VCaP (cell line): ENCODE data around the gene PAK3.

ENCODE experiments used
- H3K27ac ChIP-seq: fragments of 450-650 bp; 2 replicates; pipeline ENCODE4 v1.5.1; 2017
- TF ChIP-seq, protein P1 (sequence below): fragments of 450-650 bp; conservative IDR thresholded peaks from 2 replicates; pipeline ENCODE4 v1.5.1; 2017; ENCODE audit warnings: mild to moderate bottlenecking, moderate library complexity

PAK3 gene

DNA sequence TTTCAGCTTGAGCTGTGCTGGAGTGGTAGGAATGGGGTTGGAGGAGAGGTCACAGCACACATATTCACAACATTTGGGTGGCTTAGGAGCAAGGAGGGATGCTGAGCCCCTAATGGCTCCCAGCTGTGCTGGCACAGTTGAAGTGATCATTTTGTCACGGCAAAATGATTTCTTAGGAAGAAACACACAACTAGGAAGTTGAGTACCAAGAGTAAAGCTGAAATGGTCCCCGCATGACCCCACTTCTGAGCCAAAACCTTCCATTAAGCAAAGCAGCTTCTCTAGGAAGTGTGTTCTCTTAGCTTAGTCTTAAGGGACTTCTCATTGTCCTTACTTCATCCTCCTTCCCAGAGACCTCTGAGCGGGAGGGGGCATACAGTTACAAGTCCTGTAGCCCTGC lies 161.7 kb downstream of the PAK3 start:
- no peak overlapping the region for H3K27ac ChIP-seq
- TF ChIP-seq, protein P1, sequence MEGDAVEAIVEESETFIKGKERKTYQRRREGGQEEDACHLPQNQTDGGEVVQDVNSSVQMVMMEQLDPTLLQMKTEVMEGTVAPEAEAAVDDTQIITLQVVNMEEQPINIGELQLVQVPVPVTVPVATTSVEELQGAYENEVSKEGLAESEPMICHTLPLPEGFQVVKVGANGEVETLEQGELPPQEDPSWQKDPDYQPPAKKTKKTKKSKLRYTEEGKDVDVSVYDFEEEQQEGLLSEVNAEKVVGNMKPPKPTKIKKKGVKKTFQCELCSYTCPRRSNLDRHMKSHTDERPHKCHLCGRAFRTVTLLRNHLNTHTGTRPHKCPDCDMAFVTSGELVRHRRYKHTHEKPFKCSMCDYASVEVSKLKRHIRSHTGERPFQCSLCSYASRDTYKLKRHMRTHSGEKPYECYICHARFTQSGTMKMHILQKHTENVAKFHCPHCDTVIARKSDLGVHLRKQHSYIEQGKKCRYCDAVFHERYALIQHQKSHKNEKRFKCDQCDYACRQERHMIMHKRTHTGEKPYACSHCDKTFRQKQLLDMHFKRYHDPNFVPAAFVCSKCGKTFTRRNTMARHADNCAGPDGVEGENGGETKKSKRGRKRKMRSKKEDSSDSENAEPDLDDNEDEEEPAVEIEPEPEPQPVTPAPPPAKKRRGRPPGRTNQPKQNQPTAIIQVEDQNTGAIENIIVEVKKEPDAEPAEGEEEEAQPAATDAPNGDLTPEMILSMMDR = no peak

DNA sequence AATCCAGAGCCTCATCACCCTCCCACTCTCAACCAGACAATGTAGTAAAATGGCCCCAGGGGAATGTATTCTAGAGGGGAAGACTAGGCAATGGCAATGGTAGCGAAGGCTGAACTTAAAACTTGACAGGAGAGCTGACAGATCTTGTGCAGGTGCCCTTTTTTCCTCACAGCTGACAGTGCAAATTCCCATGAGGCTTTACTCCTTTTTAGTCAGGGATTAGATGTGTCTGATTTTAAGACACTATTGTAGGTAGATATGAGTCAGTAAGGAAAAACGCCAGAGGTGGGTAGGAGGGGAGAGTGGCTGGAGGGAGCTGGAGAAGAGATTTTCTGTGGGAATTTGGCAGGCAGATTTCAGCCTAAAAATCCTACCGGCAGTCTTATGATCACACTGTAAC lies 163.6 kb downstream of the PAK3 start:
- TF ChIP-seq, protein P1 = no peak
- H3K27ac ChIP-seq = no peak overlapping the region

DNA sequence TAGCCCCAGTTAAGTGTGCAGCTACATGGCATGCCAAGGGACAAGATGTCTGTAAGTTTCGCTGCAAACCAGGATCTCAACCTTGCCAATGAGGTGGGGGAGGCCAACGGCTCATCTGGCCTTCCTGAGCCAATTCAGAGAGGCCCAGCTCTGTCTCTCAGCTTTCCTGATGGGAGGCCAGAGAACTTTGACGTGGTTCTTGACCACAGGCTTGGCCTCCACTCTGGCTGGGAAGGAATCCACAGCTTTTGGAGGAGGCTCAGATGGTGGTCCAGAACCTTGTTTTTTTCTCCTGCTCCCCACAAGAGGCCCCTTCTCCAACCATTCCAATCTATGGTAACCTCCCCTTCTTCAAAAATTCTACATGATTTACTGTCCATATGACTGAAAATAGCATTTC lies 164.5 kb downstream of the PAK3 start:
- H3K27ac ChIP-seq = no peak overlapping the region
- TF ChIP-seq, protein P1 = no peak

DNA sequence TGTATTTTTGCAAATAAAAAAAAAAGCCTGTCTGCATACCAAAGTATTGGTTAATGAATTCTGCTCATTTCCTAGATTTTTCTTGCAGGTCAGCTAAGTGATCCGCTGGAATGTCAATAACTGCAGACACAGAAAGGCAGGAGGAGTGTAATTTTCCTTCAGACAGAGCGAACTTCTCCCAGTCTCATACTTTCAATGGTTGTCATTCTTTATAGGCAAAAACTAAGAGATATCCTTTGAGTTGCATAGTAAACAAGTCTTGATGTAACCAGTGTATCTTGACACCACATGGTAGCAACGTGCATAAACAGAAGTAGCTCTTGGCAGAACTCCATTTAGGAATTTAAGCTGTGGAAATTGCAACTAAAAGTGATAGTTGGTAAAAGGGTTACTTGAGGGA lies 166.1 kb downstream of the PAK3 start:
- no peak overlapping the region for H3K27ac ChIP-seq
- TF ChIP-seq, protein P1 = no peak

DNA sequence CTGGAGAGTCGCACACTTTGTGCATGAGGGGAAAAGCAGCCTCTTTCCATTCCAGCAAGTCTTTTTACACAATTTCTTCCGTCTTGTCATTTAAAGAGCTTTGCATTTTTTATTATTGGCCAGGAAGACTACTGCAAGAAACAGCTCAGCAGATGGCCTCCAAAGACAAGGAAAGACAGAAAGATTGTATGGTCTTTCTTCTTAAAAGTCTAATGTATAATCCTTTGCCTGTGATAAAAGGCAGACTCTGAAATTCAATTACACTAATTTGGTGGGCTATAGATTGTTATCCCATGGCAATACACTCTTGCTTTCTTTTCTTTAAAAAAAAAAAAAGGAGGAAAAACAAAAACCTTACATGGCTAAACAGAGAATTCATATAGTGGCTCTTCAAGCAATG lies 168.4 kb downstream of the PAK3 start:
- no peak overlapping the region for H3K27ac ChIP-seq
- TF ChIP-seq, protein P1 = no peak

DNA sequence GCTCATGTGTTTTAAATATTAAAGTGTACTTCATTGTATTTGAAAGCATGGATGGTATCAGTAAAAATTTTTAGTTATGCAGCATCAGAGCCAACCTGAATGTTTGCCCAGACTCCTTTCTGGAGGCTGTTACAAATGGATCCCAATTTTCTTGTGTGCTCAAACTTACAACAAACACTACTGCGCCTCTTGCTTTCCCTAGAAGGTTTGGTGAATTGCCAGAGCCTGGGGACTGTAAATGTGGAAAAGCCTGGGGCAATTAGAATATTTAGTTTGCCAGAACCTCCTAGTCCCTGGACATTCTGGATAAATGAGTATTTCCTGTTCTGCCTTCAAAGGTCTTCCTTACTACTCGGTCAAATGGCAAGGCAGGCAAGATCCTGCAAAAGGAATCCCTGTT lies 169.5 kb downstream of the PAK3 start:
- TF ChIP-seq, protein P1 = no peak
- no peak overlapping the region for H3K27ac ChIP-seq

DNA sequence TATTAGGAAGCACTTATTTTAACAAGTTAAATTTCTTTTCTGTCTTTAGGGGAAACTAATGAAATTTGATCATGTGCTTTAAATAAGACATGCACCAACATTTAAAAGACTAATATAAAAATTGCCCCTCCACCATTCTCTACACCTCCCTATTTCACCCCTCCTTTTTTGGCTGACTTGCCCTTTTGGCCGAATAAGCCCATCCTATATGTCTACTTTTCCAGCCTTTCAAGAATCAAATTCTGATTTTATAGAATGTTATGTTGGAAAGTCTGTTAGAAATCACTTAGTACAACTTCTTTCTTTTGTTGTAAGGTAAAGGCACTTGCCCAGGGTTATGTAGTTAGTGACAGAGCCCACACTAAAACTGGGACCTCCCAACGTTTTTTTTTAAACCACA lies 172.5 kb downstream of the PAK3 start:
- TF ChIP-seq, protein P1 = no peak
- no peak overlapping the region for H3K27ac ChIP-seq

DNA sequence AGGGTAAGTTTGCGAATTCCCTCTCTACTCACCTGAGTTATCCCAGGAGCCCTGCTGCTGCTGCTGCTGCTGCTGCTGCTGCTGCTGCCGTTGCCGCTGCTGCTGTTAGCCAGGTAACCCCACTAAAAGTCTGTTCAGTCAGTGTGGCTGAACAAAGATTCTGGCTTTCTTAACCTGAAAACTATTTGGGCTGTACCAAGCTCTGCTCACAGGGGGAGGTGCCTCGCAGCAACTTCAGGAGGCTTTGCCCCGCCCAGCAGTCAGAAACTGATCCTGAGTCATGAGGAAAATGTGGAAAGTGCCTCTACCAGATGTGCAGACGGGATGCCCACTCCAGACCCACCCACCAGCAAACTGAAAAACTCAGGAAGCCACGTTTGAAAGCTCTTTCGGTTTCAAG lies 174.3 kb downstream of the PAK3 start, which contains the start of gene CAPN6:
CAPN6 (minus strand) TSS at position 145 of the 400 bp plus-strand sequence. CDS start 6,547 bp downstream, outside the sequence.
- TF ChIP-seq, protein P1 = no peak
- H3K27ac ChIP-seq = no peak within 1 kb of the TSS
